Smooth muscle cell (in vitro differentiated cells): ENCODE results near the gene TRNP1. TPM values are rescaled to one million over a fixed set of nuclear protein-coding genes. Genes with fewer than 3 reads are reported as not detected.

ENCODE experiments used
- DNase-seq: peaks from one replicate; lab custom pipeline; 2025; ENCODE audit not compliant: unreplicated experiment; lab: John Stamatoyannopoulos, UW
- H2AFZ ChIP-seq: fragments of 200-600 bp; sonication (generic); 2 replicates; pipeline ENCODE4 v1.6.0; 2016; ENCODE audit warnings: antibody characterized with exemption, low read depth, mild to moderate bottlenecking
- H3F3A ChIP-seq: fragments of 200-600 bp; sonication (generic); 2 replicates; pipeline ENCODE4 v1.6.0; 2017; ENCODE audit warnings: antibody characterized with exemption, low read depth
- H3K27ac ChIP-seq: fragments of 200-600 bp; sonication (generic); 2 replicates; pipeline ENCODE4 v1.5.1; 2016; ENCODE audit warnings: low read depth, mild to moderate bottlenecking
- H3K27me3 ChIP-seq: fragments of 200-600 bp; sonication (generic); 2 replicates; pipeline ENCODE4 v1.6.1; 2016; ENCODE audit warnings: low read depth, mild to moderate bottlenecking
- H3K36me3 ChIP-seq: fragments of 200-600 bp; sonication (generic); 2 replicates; pipeline ENCODE4 v1.5.1; 2016; ENCODE audit warnings: low read depth
- H3K4me1 ChIP-seq: fragments of 200-600 bp; sonication (generic); 2 replicates; pipeline ENCODE4 v1.5.1; 2016; ENCODE audit warnings: low read depth
- H3K4me2 ChIP-seq: fragments of 200-600 bp; sonication (generic); 2 replicates; pipeline ENCODE4 v1.6.0; 2016; ENCODE audit warnings: mild to moderate bottlenecking
- H3K4me3 ChIP-seq: fragments of 200-600 bp; sonication (generic); 2 replicates; pipeline ENCODE4 v1.5.1; 2016; ENCODE audit warnings: mild to moderate bottlenecking
- H3K79me2 ChIP-seq: fragments of 200-600 bp; sonication (generic); 2 replicates; pipeline ENCODE4 v1.6.0; 2016; ENCODE audit warnings: low read depth, mild to moderate bottlenecking
- H3K9ac ChIP-seq: fragments of 200-600 bp; sonication (generic); 2 replicates; pipeline ENCODE4 v1.6.0; 2016; ENCODE audit warnings: low read depth
- H3K9me3 ChIP-seq: fragments of 200-600 bp; sonication (generic); replicated peaks from 2 replicates; pipeline ENCODE4 v1.5.1; 2016; ENCODE audit warnings: low read depth
- H4K20me1 ChIP-seq: fragments of 200-600 bp; sonication (generic); 2 replicates; pipeline ENCODE4 v1.6.0; 2016; ENCODE audit warnings: low read depth
- CTCF ChIP-seq: fragments of 200-600 bp; sonication (generic); IDR thresholded peaks from 2 replicates; pipeline ENCODE4 v1.5.1; 2017; ENCODE audit warnings: borderline replicate concordance, mild to moderate bottlenecking, antibody characterized with exemption; ENCODE audit not compliant: insufficient read depth, poor library complexity, severe bottlenecking
- WGBS: methylation state at CpG from one replicate; pipeline ENCODE4 v1.1.7; 2016; ENCODE audit warnings: low lambda C conversion rate; 5-methylcytosine and 5-hydroxymethylcytosine counted together
- polyA plus RNA-seq: library from polyadenylated mRNA; unstranded; fragments of >200 nt; fragmentation: Nextera tagmentation; extraction: Ambion mirVana; gene quantifications from 2 replicates; pipeline ENCODE4 v1.2.1, GENCODE V29; 2016
- total RNA-seq: library from RNA; depleted of rRNA; stranded (reverse); fragments of >200 nt; gene quantifications from 2 replicates; pipeline ENCODE4 v1.2.3, GENCODE V29; 2014

Gene TRNP1
- total and polyA plus RNA-seq, 2 experiments from 2014 or later: 4.4 to 18.6 TPM

DNA sequence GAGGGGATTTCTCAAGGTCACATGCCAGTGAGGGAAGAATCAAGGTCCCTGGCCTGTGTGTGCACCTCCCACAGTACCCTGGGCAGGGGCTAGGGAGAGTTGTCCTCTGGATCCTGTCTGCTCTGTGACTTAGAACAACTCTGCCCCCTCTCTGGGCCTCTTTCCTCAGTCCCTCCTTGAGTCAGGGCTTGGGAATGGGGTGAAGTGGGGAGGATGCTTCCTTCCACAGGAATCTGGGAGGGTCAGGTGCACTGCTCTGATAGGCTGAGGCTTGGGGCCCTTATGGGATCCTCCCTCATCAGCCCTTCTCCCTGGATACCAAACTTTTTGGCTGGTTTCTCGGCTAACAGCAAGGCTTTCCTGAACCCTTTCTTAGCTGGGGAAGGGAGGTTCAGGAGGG is 2.5 kb downstream of the TRNP1 start:
- no peak for TF ChIP-seq CTCF
- H2AFZ ChIP-seq: no peak overlapping the region
- no peaks in the 10 kb centered on the region for H3K36me3 ChIP-seq
- H3K79me2 ChIP-seq: no peaks in the 10 kb centered on the region
- no peaks in the 10 kb centered on the region for H3K27me3 ChIP-seq
- no peak overlapping the region for H3K4me3 ChIP-seq
- no peaks in the 10 kb centered on the region for H3K9me3 ChIP-seq
- WGBS: 89% methylated on average over 1 of the region's 1 CpG
- DNase-seq: no peak
- peaks cover 21% of the 10 kb centered on the region for H3K4me1 ChIP-seq
- H3K27ac ChIP-seq: no peak overlapping the region
- H4K20me1 ChIP-seq: peaks cover 12% of the 10 kb centered on the region
- no peak overlapping the region for H3K4me2 ChIP-seq
- H3F3A ChIP-seq: peaks cover 18% of the 10 kb centered on the region
- no peak overlapping the region for H3K9ac ChIP-seq

DNA sequence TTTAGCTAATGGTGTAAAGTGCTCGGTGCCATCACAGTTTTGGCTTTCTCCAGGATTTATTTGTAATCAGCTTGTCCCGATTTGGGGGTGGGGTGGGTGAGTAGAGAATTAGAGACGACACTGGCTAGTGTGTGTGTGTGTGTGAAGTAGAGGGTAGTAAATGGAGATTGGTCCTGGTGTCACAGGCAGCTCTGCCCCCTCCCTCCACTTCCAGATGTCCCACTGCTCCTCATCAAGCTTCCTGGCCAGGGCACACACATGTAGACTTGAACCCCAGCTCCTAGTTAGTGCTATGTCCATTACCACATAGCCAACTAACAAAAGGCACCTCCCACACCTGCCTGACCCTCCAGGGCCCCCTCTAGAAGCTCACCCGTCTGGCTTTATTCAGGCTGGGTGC is 3.2 kb downstream of the TRNP1 start:
- no peaks in the 10 kb centered on the region for H3K36me3 ChIP-seq
- H3K79me2 ChIP-seq: no peaks in the 10 kb centered on the region
- peaks cover 12% of the 10 kb centered on the region for H4K20me1 ChIP-seq
- no peaks in the 10 kb centered on the region for H3K9me3 ChIP-seq
- TF ChIP-seq CTCF: no peak
- no peaks in the 10 kb centered on the region for H3K27me3 ChIP-seq
- H3F3A ChIP-seq: peaks cover 18% of the 10 kb centered on the region
- H2AFZ ChIP-seq: no peak overlapping the region
- H3K4me1 ChIP-seq: peaks cover 25% of the 10 kb centered on the region
- H3K4me3 ChIP-seq: no peak overlapping the region
- no peak overlapping the region for H3K9ac ChIP-seq
- DNase-seq: no peak
- WGBS: 88% methylated on average over 4 of the region's 4 CpGs
- H3K4me2 ChIP-seq: no peak overlapping the region
- no peak overlapping the region for H3K27ac ChIP-seq

DNA sequence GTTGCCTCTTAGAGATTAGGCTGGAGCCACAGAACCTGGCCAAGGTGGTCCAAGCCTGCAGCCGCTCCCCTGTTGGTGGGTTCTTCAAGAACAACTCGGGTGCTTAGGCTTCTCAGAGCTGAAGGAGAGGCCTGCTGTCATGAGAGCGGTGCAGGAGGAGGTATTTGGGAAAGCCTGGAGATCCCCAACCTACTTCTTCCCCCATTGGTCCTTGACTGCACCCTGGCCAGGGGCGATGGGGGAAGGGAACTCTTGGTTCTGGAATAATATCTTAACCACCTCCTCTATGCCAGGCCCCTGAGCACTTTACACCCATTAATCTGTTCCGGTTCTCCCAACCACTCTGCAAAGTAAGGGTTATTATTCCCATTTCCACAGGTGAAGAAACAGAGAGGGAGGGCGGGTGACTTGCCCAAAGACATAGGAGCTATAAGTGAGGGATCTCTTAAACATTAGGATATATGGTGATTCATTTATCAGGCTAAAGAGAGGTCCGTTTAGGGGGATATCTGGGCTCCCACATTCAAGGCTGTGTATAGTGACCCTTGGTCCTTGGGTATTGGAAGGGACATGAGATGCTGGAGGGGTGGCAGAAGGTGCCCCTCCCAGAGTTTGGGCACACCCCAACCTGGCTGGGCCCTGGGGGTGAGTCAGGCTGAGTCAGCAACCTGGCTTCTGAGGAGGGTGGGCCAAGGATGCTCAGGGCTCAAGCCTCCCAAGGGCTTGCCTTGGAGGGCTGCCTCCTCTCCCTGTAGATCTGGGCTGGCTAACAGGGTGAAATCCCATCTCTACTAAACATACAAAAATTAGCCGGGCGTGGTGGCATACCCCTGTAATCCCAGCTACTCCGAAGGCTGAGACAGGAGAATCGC is 5.2 kb downstream of the TRNP1 start:
- H3K9me3 ChIP-seq: no peaks in the 10 kb centered on the region
- H3K79me2 ChIP-seq: no peaks in the 10 kb centered on the region
- peaks cover 18% of the 10 kb centered on the region for H3F3A ChIP-seq
- H3K36me3 ChIP-seq: no peaks in the 10 kb centered on the region
- no peak overlapping the region for H2AFZ ChIP-seq
- no peak overlapping the region for H3K9ac ChIP-seq
- H3K27me3 ChIP-seq: no peaks in the 10 kb centered on the region
- H3K27ac ChIP-seq: peak overlapping the region; percentile 83
- peaks cover 26% of the 10 kb centered on the region for H3K4me1 ChIP-seq
- no peak for DNase-seq
- peak overlapping the region; percentile 70 for H3K4me2 ChIP-seq
- no peak for TF ChIP-seq CTCF
- H3K4me3 ChIP-seq: no peak overlapping the region
- 71% methylated on average over 11 of the region's 11 CpGs for WGBS
- peaks cover 12% of the 10 kb centered on the region for H4K20me1 ChIP-seq

GRCh38 chr1:26999440-26999987 is 6.0 kb downstream of the TRNP1 start:
- Histone ChIP-seq H2AFZ (no peak overlapping the region), H3K9ac (peak overlapping the region; percentile 26), H4K20me1 (peaks cover 11% of the 10 kb centered on the region), H3K79me2 (no peaks in the 10 kb centered on the region), H3K4me1 (peaks cover 32% of the 10 kb centered on the region), H3K27ac (peak overlapping the region; percentile 83), H3F3A (peaks cover 18% of the 10 kb centered on the region), H3K27me3 (no peaks in the 10 kb centered on the region), H3K9me3 (no peaks in the 10 kb centered on the region), H3K4me2 (peak overlapping the region; percentile 70), H3K4me3 (no peak overlapping the region), H3K36me3 (no peaks in the 10 kb centered on the region)
- WGBS: 14% methylated on average over 7 of the region's 7 CpGs
- TF ChIP-seq CTCF: no peak
- DNase-seq: no peak
